HepG2 (cell line): ENCODE data around the gene GFOD1. TPM values are rescaled to one million over a fixed set of nuclear protein-coding genes. Genes with fewer than 3 reads are reported as not detected.

Experiments used
- ATAC-seq: fragments of 200-7000 bp; cut with Tn5 transposase; 3 replicates; pipeline ENCODE4 v1.9.1; 2020; ENCODE audit warnings: mild to moderate bottlenecking, moderate library complexity
- BruUV-seq: library from RNA; stranded (reverse); fragments of 400-500 nt; replicated peaks from 2 replicates; lab custom pipeline; 2021; lab: Mats Ljungman, UMichigan
- CTCF ChIA-PET: fragments of 300-600 bp; formaldehyde crosslinking; extraction: SDS; loops from one replicate; lab custom pipeline; 2021; ENCODE audit warnings: low total read pairs, inconsistent platforms, low intra/inter-chr PET ratio; lab: Yijun Ruan, JAX
- POLR2A ChIA-PET: fragments of 350-600 bp; sonication (Branson Sonifier 250); formaldehyde crosslinking; loops from one replicate; lab custom pipeline; 2020; ENCODE audit warnings: antibody characterized with exemption, inconsistent platforms; lab: Yijun Ruan, JAX
- DNase-seq: peaks from one replicate; pipeline ENCODE4 v3.0.0-alpha.2; 2015; ENCODE audit warnings: low spot score
- FAIRE-seq: peaks from 3 replicates; lab custom pipeline; 2011; peaks lifted over from hg19 to GRCh38; lab: Jason Lieb, UNC
- H2AFZ ChIP-seq: one replicate; pipeline ENCODE4 v1.6.1; 2011; ENCODE audit warnings: low read length, inconsistent platforms
- H3K27ac ChIP-seq: fragments of 300-600 bp; 3 replicates; pipeline ENCODE4 v1.8.0; 2011; ENCODE audit warnings: mixed run types, mild to moderate bottlenecking, mixed read lengths, low read length, inconsistent platforms; ENCODE audit not compliant: insufficient read depth; ENCODE audit errors: extremely low read length
- H3K27me3 ChIP-seq, 2 experiments: fragments of 200-600 bp in 1 of 2; 2 replicates in 1 of 2; 3 replicates in 1 of 2; pipeline versions ENCODE4 v1.6.0 to v1.8.0; 2011; ENCODE audit warnings: low read length in 2 of 2, mild to moderate bottlenecking in 2 of 2, moderate library complexity in 2 of 2, inconsistent platforms in 1 of 2; ENCODE audit not compliant: insufficient read depth in 2 of 2, control insufficient read depth in 1 of 2
- H3K36me3 ChIP-seq, 2 experiments: fragments of 200-600 bp in 1 of 2; replicated peaks in 1 of 2; 2 replicates in 1 of 2; 3 replicates in 1 of 2; pipeline versions ENCODE4 v1.5.1 to v1.8.0; 2011; ENCODE audit warnings: low read length in 2 of 2, inconsistent platforms in 1 of 2; ENCODE audit not compliant: insufficient read depth in 2 of 2, control insufficient read depth in 1 of 2
- H3K4me1 ChIP-seq: 2 replicates; pipeline ENCODE4 v1.5.1; 2012; ENCODE audit warnings: low read length, inconsistent platforms; ENCODE audit not compliant: insufficient read depth
- H3K4me2 ChIP-seq: 2 replicates; pipeline ENCODE4 v1.6.0; 2011; ENCODE audit warnings: low read depth, low read length, inconsistent platforms
- H3K4me3 ChIP-seq, 3 experiments: fragments of 200-600 bp in 1 of 3; sonication (generic), shearing (Covaris generic) in 1 of 3; replicated peaks in 1 of 3; 2 replicates each; pipeline ENCODE4 v1.5.1; 2011 to 2016; ENCODE audit warnings: low read length in 3 of 3, inconsistent platforms in 2 of 3, low read depth in 2 of 3, mild to moderate bottlenecking in 2 of 3, control low read depth in 1 of 3, mixed read lengths in 1 of 3; ENCODE audit not compliant: insufficient read depth in 1 of 3
- H3K79me2 ChIP-seq: one replicate; pipeline ENCODE4 v1.6.1; 2011; ENCODE audit warnings: low read length, inconsistent platforms; ENCODE audit not compliant: insufficient read depth
- H3K9ac ChIP-seq: 2 replicates; pipeline ENCODE4 v1.6.0; 2011; ENCODE audit warnings: mild to moderate bottlenecking, low read depth, low read length, inconsistent platforms; ENCODE audit not compliant: insufficient read depth
- H3K9me3 ChIP-seq: 2 replicates; pipeline ENCODE4 v1.5.1; 2012; ENCODE audit warnings: mild to moderate bottlenecking, low read length
- H4K20me1 ChIP-seq: 2 replicates; pipeline ENCODE4 v1.6.0; 2011; ENCODE audit warnings: inconsistent platforms, mild to moderate bottlenecking, low read length, moderate library complexity; ENCODE audit not compliant: insufficient read depth
- ATF1 ChIP-seq: IDR thresholded peaks from 2 replicates; pipeline ENCODE4 v1.6.1; 2016; ENCODE audit warnings: mild to moderate bottlenecking, control low read depth
- GFI1 ChIP-seq: sonication (generic); formaldehyde crosslinking; IDR thresholded peaks from 2 replicates; pipeline ENCODE4 v1.5.0; 2020; ENCODE audit warnings: missing genetic modification reagents, mild to moderate bottlenecking, borderline replicate concordance
- ZBTB4 ChIP-seq: sonication (generic); formaldehyde crosslinking; IDR thresholded peaks from 2 replicates; pipeline ENCODE4 v1.4.0; 2020; ENCODE audit warnings: missing genetic modification reagents, mild to moderate bottlenecking, borderline replicate concordance
- ZFP36L2 ChIP-seq: sonication (generic); formaldehyde crosslinking; IDR thresholded peaks from 2 replicates; pipeline ENCODE4 v1.4.0; 2020; ENCODE audit warnings: missing genetic modification reagents
- ZNF121 ChIP-seq: sonication (generic); formaldehyde crosslinking; IDR thresholded peaks from 2 replicates; pipeline ENCODE4 v1.5.0; 2020; ENCODE audit warnings: mild to moderate bottlenecking, missing genetic modification reagents
- ZNF576 ChIP-seq: sonication (generic); formaldehyde crosslinking; IDR thresholded peaks from 2 replicates; pipeline ENCODE4 v1.4.0; 2020; ENCODE audit warnings: mild to moderate bottlenecking, missing genetic modification reagents
- WGBS: methylation state at CpG from one replicate; pipeline ENCODE4 v1.1.6; 2017; ENCODE audit warnings: low lambda C conversion rate; 5-methylcytosine and 5-hydroxymethylcytosine counted together
- in situ Hi-C: cut with HindIII; loops from 2 replicates; pipeline ENCODE4 v1.10.0; 2017; ENCODE audit warnings: low pct_unique_long_range_greater_than_20kb; ENCODE audit not compliant: extremely low pct_ligation_motif_present
- intact Hi-C: fragments of 100-400 bp; cut with micrococcal nuclease; formaldehyde crosslinking; loops from one replicate; pipeline ENCODE4 v1.10.0; 2022; ENCODE audit not compliant: unreplicated experiment
- polyA plus RNA-seq, 8 experiments: library from polyadenylated mRNA; depleted of rRNA in 3 of 8; stranded (reverse) in 7 of 8; unstranded in 1 of 8; fragments of >200 nt; fragmentation: Illumina TruSeq in 4 of 8; extraction: Trizol in 4 of 8; gene quantifications; 2 replicates each; pipeline versions ENCODE4 v1.2.1 to v1.2.3, GENCODE V29; 2011 to 2016; ENCODE audit warnings: low read depth in 4 of 8, missing spikeins in 1 of 8, mixed read lengths in 1 of 8; ENCODE audit not compliant: insufficient read depth in 1 of 8
- total RNA-seq, 5 experiments: library from RNA; depleted of rRNA; stranded (reverse); fragments of >200 nt; fragmentation: Illumina TruSeq; extraction: Trizol; gene quantifications; 2 replicates each; pipeline ENCODE4 v1.2.3, GENCODE V29; 2016; ENCODE audit warnings: low read depth in 1 of 5

GFOD1 gene
- total and polyA plus RNA-seq, 2 of the 13 experiments (the other 11 are each of a cell fraction or from before 2014, with no cell fraction given): 1.9 to 6.4 TPM

- H3K36me3 ChIP-seq: no peaks in the 10 kb centered on the region
- intact Hi-C loops (no loop called here), in situ Hi-C loops (loop anchor here (25.0 kb wide), 2 partner anchors 338 to 613 kb away; no protein-coding TSS in a partner anchor)
- no peak for DNase-seq
- no peaks in the 10 kb centered on the region for H3K79me2 ChIP-seq
- H2AFZ ChIP-seq: no peak overlapping the region
- ChIA-PET CTCF (no interaction called here), POLR2A (no interaction called here)
- H3K4me1 ChIP-seq: peaks cover 14% of the 10 kb centered on the region; the same call in 1 of the 2 replicates
- H3K9ac ChIP-seq: no peak overlapping the region
- H3K27me3 ChIP-seq: peaks cover 0 to 17% of the 10 kb centered on the region in 2 experiments; a peak in 2 of 5 replicates
- H3K9me3 ChIP-seq: no peaks in the 10 kb centered on the region
- no peaks in the 10 kb centered on the region for H4K20me1 ChIP-seq
- no peak overlapping the region for H3K4me2 ChIP-seq
- no TSS peak for BruUV-seq
- no peak overlapping the region for H3K27ac ChIP-seq
- TF ChIP-seq ZBTB4 (CRISPR knock-in tag) (no peak), ATF1 (CRISPR knock-in tag) (no peak), GFI1 (CRISPR knock-in tag) (no peak), ZFP36L2 (CRISPR knock-in tag) (no peak), ZNF121 (CRISPR knock-in tag) (peak; percentile 67), ZNF576 (CRISPR knock-in tag) (no peak)
- TF ChIP-seq, all 625 proteins: peak for 1
- no peak overlapping the region for H3K4me3 ChIP-seq
- ATAC-seq: no peak; the same call in 2 of the 3 replicates
- no peak for FAIRE-seq
- 64% methylated on average over 12 of the region's 12 CpGs for WGBS
Observed at GRCh38 chr6:13524801-13525508, 37.6 kb upstream of the GFOD1 start.
